TTC549 (cell line): Measurements from ENCODE around the gene PTPRN2.

Experiments used
- FAIRE-seq: peaks from 2 replicates; lab custom pipeline; 2012; peaks lifted over from hg19 to GRCh38; lab: Jason Lieb, UNC

Gene PTPRN2

DNA sequence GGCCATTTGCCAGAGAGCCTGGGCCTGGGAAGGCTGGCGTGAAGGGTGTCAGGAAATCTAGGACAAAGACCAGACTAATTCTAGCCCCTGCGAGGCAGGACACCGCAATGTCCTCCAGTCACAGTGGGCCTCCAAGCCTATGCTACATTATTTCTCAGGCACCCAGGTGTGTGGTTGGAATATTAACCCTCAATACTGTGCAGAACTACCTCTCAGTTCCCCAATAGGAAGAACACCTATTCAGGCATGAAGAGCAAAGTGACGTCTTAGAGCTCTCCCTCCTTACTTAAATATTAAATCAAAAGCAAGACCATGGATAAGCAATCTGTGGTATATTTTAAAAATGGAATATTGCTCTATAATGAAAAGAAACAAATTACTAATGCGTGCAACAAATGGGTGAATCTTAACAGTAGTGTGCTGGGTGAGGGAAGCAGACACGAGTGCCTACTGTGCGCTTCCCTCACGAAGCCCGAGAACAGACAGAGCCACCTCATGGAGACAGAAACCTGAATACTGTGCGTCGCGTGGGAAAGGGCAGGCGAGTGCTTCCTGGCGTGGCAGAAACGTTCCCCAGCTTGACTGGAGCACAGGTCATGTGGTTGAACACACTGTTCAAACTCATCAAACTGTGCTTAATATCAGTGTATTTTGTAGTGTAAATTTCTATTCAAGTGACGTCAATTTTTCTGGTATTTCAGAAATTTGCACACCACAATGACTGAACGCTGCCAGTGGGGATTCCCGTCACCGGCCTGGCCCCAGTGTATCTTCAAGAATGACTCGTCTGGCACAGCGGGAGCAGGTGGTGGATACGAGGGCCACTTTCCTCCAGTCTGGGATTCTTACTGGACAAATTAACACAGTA lies 15.5 kb upstream of the PTPRN2 start:
- FAIRE-seq: no peak

DNA sequence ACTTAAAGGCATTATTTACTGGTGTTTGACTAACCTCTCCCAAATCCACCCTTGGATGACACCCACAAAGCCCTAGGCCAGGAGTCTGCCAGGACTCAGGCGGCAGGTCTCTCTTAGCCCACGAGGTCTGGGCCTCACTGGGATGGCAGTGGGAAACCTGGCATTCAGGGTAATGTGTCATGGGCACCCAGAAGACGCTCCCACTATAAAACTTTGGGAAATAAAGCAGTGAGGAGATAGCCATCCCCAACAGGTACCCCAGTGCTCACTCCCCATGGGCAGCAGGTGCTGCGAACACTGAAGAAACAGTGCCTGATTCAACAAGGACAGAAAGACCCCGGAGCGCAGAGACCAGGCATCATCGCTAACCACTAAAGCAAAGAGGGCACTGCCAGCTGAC lies 14.4 kb upstream of the PTPRN2 start:
- FAIRE-seq: no peak

DNA sequence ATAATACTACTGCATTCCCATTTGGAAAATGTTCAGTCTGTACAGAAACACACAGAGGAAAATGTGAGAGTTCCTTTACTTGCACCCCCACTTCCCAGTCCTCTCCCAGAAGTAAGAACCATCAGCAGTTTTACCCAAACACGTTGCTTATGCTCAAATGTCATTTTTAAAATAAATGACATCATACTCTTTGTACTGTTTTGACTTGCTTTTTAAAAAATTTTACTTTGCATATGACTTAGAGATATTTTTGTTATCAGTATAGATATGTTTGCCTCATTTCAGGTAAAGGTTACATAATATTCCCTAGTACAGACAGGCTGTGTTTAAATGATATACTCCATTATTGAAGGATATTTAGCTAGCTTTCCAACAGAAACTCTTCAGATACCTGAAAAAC lies 13.5 kb upstream of the PTPRN2 start:
- FAIRE-seq: no peak

DNA sequence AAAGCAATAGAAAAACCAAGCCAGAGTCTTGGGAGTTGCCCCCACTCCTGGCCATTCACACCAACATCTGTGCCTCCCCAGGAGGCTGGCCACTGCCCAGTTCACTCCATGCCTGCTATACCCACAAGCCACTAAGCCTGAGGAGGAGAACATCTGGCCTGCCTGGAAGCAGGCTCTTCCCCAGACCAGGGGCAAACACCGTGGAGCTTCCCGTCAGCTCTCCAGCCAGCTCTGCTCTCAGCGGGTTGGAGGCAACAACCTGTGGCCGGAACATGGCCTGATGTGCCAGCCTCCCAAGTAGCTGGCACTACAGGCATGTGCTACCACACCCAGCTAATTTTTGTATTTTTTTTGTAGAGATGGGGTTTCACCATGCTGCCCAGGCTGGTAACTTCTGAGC lies 9.1 kb upstream of the PTPRN2 start:
- no peak for FAIRE-seq

DNA sequence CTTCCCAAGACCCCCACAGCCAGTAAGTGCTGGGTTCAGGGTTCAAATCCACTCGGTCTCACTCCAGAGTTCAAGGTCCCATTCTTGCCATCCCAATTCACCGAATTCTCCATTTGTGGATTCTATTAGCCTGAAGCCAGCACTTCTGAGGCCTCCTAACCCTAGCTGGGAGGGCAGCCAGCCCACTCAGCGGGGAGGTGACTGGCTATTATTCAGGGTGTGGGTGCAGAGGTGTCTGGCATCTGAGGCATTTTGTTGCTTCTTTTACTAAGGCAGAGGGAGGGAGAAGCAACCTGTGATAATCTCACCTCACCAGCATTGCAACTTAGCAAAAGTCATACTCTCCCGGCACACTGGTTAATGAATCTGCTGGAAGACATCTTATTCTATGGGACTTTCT lies 8.7 kb upstream of the PTPRN2 start:
- no peak for FAIRE-seq

DNA sequence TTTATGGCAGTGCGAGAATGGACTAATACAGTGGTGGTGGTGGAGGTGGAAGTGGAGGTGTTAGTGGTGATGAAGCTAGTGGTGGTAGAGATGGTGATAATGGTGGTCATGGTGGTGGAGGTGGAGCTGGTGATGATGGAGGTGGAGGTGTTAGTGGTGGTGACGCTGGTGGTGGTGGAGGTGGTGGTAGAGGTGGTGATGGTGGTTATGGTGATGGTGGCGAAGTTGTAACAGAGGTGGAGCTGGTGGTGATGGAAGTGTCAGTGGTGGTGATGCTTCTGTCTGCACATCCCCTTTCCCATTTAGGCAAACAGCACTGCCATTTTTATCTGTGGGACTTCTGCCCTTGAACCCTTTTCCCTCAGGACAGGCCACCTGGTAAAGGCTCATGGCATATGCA lies 7.4 kb upstream of the PTPRN2 start:
- no peak for FAIRE-seq

DNA sequence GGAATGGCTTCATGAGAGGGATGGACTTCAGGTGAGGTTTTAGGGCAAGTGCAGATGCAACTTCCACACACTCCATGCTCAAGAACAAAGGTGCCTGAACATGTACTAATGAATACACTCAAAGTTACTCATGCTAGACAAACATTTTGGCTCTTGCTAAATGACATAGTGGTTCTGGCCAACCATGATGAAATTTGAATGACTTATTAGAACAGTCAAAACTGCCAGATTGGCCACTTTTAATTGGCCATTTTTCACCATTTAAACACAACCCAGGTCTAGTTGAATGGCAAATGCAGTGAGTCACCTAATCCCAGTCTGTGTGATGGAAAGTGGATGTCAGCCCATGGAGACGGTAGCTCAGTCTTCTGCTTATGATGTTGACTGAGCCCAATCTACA lies 4.9 kb upstream of the PTPRN2 start:
- FAIRE-seq: no peak

DNA sequence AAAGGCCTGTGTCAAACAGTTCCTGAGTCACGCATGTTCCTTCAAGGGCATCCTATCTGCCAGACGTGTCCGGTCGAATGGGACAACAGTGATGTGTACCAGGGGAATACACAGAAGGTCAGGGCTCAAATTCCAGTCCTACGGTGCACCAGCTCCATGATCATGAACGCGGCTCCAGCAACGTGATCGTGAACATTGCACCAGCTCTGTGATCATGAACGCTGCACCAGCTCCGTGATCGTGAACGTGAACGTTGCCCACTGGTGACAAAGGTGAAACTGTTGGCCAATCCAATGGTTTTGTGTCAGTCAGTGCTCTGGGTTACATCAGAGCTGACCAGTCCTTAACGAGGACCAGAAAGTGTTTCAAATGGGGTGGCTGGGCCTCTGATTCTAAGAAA lies 4.3 kb upstream of the PTPRN2 start:
- FAIRE-seq: no peak

DNA sequence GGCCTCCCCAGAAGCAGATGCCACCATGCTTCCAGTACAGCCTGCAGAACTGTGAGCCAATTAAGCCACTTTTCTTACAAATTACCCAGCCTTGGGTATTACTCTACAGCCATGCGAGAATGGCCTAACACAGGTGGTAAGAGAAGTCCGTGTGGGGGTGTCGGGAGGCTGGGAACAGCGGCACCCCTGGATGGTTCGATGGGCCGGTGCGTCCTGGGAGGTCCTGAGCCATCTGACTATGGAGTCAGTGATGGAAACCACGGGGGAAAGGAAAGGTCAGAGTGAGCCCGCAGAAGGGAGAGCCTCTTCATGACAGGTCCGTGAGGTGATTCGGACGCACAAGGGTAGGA lies 2.5 kb upstream of the PTPRN2 start:
- no peak for FAIRE-seq

DNA sequence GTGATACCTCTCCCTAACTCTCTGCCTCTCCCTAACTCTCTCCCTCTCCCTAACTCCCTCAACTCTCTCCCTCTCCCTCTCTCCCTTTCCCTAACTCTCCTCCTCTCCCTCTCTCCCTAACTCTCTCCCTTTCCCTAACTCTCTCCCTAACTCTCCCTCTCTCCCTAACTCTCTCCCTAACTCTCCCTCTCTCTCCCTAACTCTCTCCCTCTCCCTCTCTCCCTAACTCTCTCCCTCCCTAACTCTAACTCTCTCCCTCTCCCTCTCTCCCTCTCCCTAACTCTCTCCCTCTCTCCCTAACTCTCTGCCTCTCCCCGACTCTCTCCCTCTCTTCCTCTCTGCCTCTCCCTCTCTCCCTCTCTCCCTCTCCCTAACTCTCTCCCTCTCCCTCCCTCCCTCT lies 2.0 kb upstream of the PTPRN2 start:
- no peak for FAIRE-seq

DNA sequence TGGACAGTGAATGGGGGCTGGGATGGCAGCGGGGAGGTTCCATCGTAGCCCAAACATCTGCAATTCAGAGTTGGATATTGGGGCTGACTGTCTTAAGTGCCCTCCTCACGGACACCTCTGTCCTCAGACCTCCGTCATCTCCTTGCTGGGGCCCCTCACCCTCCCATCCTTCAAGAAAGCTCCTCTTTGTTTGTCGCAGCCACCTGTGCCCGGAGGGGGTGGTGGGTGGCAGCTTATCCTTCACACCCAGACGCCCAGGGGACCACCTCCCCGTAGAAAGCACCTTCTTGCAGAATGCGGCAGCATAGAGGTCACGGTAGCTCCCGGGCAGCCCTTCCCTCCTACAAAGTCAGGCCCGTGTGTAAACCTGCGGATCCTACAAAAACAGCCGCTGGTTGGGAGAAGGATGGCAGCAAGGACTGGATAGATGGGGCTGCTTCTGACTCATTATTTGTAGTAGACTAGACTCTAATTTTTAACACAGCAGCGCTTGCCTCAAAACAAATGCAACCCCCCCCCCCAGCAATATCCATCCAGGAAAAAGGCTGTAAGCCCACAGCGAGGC lies 1.3 kb upstream of the PTPRN2 start:
- no peak for FAIRE-seq

DNA sequence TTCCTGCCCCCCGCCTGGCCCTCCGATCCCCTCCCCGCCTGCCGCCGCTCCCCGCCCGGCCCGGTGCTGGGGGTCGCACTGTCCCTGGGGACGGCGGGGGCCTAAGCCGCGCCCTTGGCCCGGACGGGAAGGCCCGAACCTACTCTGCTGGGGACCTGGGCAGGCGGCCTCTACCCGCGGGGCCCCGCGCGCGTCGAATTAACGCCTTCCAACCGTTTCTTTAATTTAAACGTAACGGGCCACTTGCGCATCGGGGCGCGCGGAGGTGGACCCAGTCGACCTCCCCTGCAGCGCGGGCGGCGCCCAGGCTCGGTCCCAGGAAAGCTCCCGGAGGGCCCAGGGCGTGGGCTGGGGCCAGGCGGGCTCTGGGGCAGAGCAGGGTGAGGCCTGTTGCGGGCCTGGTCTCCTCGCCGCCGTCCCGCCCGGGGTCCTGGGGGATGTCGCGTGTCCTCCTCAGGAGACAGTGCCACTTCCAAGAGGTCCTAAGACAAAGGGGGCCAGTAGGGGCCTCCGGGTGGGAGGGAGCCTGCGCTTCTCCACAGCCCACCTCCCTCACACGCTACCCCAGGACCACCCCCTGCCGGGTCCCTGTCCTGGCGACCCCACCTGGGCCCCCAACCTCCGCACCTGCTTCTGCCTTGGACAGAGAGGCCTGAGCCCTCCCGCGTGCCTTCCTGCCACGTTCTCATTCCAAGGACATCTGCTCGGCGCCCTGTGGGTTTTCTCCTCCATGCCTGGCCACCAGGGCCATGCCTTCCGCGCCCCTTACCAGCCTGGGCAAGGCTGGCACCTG lies 658 bp upstream of the PTPRN2 start:
- FAIRE-seq: no peak

DNA sequence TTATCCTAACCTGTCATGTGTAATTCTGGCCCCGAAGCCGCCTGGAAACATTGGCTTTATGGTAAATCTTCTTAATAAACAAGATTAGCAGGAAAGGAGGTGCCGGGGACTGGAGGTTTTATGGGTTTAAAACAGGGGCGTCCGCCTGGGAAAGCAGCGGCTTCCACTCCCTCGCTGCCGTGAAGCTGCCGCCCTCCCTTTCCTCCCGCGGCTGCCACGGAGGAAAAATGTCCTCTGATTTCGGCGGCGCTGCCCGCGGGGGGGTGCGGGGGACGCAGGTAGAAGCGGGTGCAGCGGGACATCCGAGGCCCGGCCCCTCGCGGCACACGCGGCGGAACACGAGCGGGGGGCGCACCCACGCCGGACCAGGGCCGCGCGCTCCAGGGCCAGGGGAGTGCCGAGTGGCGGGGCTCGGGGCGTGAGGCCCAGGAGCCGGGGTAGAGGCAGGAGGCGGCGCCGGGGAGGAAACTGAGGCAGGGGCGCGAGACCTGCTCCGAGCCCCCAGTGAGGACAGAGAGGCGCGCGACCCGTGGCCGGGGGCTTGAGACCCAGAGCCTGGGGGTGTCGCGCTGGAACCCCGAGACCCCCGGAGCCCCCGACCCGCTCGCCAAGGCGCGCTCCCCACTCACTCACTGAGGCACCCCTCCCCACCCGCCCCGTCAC lies 993 bp downstream of the PTPRN2 start:
- FAIRE-seq: no peak

DNA sequence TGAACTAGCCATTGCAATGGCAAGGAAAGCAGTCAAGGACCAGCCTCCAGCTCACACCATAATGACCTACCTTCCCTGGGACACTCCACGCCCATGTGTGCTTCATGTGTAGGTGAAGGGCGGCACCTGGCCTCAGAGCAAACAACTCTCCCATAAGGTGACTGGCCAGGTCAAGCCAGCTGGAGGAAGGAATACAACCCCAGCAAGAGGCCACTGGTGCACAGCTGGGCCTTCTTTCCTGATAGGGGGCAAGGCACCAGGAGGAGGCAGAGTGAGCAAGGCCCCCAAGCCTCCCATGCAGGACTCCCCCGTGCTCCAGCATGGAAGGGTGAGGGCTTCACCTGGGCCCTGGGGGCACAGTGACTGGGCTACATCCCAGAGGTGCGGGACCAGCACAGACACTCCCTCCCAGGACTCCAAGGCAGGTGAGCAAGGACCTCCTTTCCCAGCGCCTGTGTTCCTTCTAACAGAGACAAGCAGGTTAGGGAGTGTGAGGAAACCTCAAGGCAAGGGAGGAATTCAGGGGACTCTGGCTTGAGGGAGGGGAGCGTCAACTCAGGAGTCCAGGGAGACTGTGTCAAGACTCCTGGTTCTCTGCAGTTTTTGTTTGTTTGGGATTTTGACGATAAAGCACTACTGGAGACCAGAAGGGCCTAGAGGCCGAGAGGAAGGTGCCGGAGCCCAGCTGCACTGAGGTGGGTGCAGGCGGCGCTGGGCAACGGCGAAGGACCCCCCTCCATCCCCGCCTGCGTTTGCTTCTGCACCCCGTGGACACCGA lies 1.7 kb downstream of the PTPRN2 start:
- FAIRE-seq: no peak

DNA sequence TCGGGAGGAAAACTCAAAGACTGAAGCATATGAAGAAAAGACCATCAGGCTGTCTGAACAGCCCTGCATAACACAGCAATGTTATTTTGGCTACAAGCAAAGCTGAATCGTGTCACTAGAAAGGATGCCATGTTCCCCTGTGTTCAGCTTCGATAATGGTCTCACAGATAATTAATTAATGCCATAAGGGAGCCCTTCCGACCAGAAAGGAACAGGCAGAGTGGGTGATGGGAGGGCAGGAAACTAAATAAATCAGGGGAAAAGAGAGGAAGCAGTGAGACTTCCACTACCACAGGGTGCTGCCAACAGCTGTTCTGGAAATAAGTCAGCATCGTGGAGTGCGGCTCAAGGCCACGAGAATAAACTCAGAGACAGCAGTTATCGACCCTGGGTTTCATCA lies 3.2 kb downstream of the PTPRN2 start:
- FAIRE-seq: no peak

DNA sequence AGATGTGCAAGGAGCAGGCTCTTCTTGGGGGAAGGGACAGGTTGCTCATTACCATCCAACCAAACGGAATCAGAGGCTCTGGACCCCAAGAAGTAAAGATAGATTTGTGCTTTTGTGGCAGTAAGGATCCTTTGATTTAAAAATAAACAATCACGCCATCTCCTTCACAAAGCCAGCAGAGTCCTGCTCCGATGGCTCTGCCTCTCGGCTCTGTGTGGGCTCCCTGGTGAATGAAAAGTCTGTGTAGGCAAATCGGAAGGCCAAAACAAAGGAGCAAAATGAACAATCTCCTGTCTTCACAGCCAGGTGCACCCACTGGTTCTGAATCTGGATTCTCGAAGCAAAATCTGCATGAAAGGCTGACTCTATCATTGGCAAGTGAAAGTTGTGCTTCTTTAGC lies 3.8 kb downstream of the PTPRN2 start:
- no peak for FAIRE-seq

DNA sequence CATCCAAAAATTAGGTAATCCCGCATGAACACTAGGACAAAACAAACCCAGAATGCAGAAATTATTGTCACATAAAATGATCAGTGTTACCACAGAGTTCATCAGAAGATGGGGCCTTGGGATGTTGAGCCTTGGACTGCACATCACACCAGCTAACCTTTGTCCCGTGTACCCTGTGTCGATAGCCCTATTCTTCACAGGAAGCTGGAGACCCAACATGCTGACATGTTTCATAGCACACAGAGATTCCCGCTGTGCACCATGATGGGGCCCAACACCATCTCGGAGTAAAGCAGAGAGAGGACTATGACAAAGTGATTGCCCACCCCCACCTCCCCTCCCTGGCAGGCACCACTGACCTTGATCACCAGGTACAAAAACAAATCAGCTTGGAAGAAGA lies 4.5 kb downstream of the PTPRN2 start:
- no peak for FAIRE-seq

DNA sequence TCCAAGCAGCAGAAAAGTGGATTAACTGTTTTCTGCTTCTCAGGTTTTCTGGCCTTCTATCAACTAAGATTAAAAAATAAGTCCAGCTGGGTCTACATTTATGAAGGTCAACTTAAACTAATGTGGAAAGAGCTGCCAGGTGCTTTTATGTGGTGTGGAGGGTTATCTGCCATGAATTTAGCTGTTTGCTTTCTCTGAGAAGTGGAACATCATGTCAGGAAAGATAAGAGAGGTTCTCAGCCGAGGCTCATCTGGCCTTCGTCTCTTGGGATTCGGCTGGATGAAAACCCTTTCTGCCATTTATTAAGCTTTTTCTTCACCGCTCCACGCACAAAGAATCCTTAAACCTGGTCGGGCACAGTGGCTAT lies 5.5 kb downstream of the PTPRN2 start:
- no peak for FAIRE-seq

DNA sequence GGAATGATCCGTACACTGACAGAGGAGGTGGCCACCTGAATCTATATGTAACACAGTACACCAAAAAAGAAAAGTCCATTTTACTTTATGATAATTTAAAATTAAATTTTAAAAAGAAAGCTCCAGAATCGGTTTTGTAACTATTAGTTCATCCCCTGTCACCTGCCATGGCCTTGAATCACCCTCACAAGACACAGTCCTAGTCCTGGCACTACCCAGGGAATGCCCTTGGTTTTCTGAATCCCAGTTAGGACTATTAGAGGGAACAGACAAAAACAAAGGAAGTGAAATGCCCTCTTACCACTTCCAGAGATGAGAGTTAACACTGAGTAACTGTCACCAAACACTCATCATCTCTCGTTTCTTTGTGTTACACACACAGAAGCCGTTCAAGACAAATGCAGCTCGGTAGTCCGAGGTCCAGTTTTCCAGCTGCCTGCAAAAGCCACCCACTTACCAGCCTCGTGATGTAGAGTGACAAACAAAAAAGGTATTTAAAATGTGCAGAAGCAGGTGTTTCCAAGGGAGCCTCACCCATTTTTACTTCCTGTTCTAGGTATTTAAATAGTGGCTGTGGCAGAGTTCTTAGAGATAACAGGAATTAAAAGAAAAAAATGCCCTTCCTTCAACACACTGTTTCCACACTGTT lies 6.1 kb downstream of the PTPRN2 start:
- no peak for FAIRE-seq

DNA sequence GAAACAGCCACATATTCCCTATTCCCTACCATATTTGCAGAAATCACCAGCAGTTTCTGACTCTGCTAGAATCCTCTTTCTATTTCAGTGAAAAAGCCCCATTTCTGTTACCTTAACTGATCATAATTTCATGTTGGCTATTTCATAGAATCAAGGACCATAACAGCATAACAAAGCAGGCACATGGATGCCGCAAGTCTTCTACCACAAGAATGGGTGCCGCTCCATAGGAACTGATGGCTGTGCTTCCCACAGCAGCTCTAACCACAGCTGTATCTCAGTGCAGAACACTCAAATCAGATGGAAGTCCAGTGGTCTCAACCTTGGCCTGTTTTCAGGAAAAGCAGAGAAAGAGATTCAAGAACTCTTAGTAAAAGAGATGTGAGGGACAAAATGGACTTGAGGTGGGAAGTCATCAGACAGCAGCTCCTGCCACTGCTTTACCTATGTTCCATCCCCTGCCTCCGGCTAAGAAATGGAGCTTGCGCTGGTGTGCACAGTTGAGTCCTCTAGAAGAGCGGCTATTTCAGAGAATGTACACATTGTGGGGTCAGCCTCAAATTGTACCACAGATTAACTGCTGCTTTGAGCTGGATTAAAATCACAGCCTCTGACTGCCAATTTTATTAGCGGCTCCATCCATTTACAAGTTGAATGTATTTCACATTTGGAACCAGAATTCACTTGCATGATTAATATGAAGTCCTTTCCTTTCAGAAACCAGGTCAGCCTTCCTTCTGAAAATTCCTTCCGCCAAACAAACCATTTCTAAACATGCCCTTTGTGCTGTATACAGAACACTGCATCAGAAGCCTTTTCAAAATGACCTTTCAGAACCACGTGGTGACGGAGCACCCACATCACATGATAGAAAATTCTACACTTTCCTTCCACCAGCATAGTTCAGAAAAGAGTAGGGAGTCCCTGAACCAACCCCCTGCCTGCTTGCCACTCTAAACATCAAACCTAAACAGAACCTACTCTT lies 7.7 kb downstream of the PTPRN2 start:
- no peak for FAIRE-seq
